Suppressor macrophage treated with lipopolysaccharide for 1 hour (primary cell): Measurements from ENCODE around the gene GM2A.
"Not testable (repeated sequence)": the region's sequence is repeated elsewhere in the genome, so short reads cannot be mapped to it uniquely, and the experiment has no call there.

Source experiments
- DNase-seq, 3 donors: peaks; one replicate each; pipeline ENCODE4 v3.0.0-alpha.2; 2020 to 2022

Gene GM2A

GRCh38 chr5:151295138-151295537, 42.2 kb downstream of the GM2A start:
- no peak for DNase-seq

- peak; percentile 25 to 36 (median 29) for DNase-seq
Observed at GRCh38 chr5:151295791-151296477, 42.9 kb downstream of the GM2A start.

GRCh38 chr5:151296478-151296830, 43.5 kb downstream of the GM2A start:
- DNase-seq, result no peak

GRCh38 chr5:151296974-151297373, 44.0 kb downstream of the GM2A start:
- no peak for DNase-seq

- peak; percentile 49 to 74 (median 61) for DNase-seq
Observed at GRCh38 chr5:151298063-151298855, 45.3 kb downstream of the GM2A start.

GRCh38 chr5:151303666-151304065, 50.7 kb downstream of the GM2A start, which contains the start of gene SLC36A3:
SLC36A3 (minus strand) TSS chr5:151303766; CDS start chr5:151303354, 412 bp downstream.
- no peak for DNase-seq

- DNase-seq, result not testable (repeated sequence)
Observed at GRCh38 chr5:151309266-151309665, 56.3 kb downstream of the GM2A start.

GRCh38 chr5:151309821-151310220, 56.8 kb downstream of the GM2A start:
- not testable (repeated sequence) for DNase-seq

GRCh38 chr5:151310932-151311331, 57.9 kb downstream of the GM2A start:
- DNase-seq, result no peak

GRCh38 chr5:151312756-151313324, 59.9 kb downstream of the GM2A start:
- DNase-seq, result peak; percentile 35 to 68 (median 46)

GRCh38 chr5:151313357-151313756, 60.4 kb downstream of the GM2A start:
- DNase-seq, result peak in 2 of 3 donors; percentile 21 to 37

- DNase-seq, result peak; percentile 83 to 89 (median 87)
Observed at GRCh38 chr5:151315998-151316597, 63.1 kb downstream of the GM2A start.

- no peak for DNase-seq
Observed at GRCh38 chr5:151317871-151318270, 64.9 kb downstream of the GM2A start.

- DNase-seq, result peak in 2 of 3 donors; percentile 22 to 26
Observed at GRCh38 chr5:151318850-151319732, 66.1 kb downstream of the GM2A start.
